Thoracic aorta (tissue), 2 donors: Measurements from ENCODE around the gene ZNF326. TPM values are rescaled to one million over a fixed set of nuclear protein-coding genes. Genes with fewer than 3 reads are reported as not detected.

Experiments
- ATAC-seq: fragments of 150-250 bp; one replicate; pipeline ENCODE4 v1.8.0; 2017; ENCODE audit warnings: low read depth; ENCODE audit not compliant: insufficient number of reproducible peaks, low FRiP score
- DNase-seq: peaks from one replicate; pipeline ENCODE4 v3.0.0-alpha.2; 2020; ENCODE audit warnings: low spot score
- H3K27ac ChIP-seq, 2 donors: fragments of 200-600 bp; sonication (generic); 1 replicate in 1 of 2; 2 replicates in 1 of 2; pipeline ENCODE4 v1.5.1; 2016; ENCODE audit warnings: mild to moderate bottlenecking in 2 of 2, moderate library complexity in 2 of 2
- H3K27me3 ChIP-seq: fragments of 200-600 bp; sonication (generic); replicated peaks from 2 replicates; pipeline ENCODE4 v1.6.0; 2016; ENCODE audit warnings: mild to moderate bottlenecking; ENCODE audit not compliant: insufficient read depth
- H3K36me3 ChIP-seq: fragments of 200-600 bp; sonication (generic); one replicate; pipeline ENCODE4 v1.5.1; 2016
- H3K4me1 ChIP-seq, 2 donors: fragments of 200-600 bp; sonication (generic); 1 replicate in 1 of 2; 2 replicates in 1 of 2; pipeline versions ENCODE4 v1.5.1 to v1.6.0; 2016; ENCODE audit warnings: low read depth in 2 of 2, mild to moderate bottlenecking in 1 of 2; ENCODE audit not compliant: control insufficient read depth in 1 of 2
- H3K4me3 ChIP-seq: fragments of 200-600 bp; sonication (generic); 2 replicates; pipeline ENCODE4 v1.5.1; 2016; ENCODE audit warnings: mild to moderate bottlenecking
- H3K9me3 ChIP-seq: fragments of 200-600 bp; sonication (generic); 2 replicates; pipeline ENCODE4 v1.5.1; 2016
- CTCF ChIP-seq: fragments of 200-600 bp; sonication (generic); IDR thresholded peaks from one replicate; pipeline ENCODE4 v1.5.1; 2019; ENCODE audit warnings: antibody characterized with exemption
- total RNA-seq, 2 donors: library from RNA; depleted of rRNA; stranded (reverse); fragments of >200 nt; gene quantifications; one replicate each; pipeline versions ENCODE4 v1.1.0 to v1.2.3, GENCODE V29; 2016

Gene ZNF326
- total RNA-seq, 2 donors from 2014 or later: 21.8 to 31.1 TPM

DNA sequence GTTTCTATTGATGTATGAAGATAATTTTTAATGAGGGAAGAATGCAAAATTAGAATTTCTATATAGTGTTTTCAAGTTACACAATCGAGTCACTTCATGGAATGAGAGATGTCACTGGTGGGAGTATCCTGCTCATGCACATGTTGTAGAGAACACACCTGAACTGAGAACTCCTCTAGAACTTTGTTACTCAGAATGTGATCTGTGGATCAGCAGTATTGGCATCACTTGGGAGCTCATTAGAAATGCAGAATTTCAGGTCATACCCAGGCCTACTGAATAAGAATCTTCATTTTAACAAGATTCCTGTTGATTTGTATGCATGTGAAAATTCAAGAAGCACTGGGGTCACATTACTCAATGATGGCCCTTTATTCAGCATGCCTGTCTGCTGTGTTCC, 28.8 kb downstream of the ZNF326 start:
- ATAC-seq: no peak
- no peak overlapping the region for H3K4me3 ChIP-seq
- H3K27ac ChIP-seq: no peak overlapping the region
- TF ChIP-seq CTCF: no peak
- H3K36me3 ChIP-seq: peaks cover 48% of the 10 kb centered on the region
- H3K9me3 ChIP-seq: no peaks in the 10 kb centered on the region
- no peak for DNase-seq
- H3K4me1 ChIP-seq: no peaks in the 10 kb centered on the region
- no peaks in the 10 kb centered on the region for H3K27me3 ChIP-seq

DNA sequence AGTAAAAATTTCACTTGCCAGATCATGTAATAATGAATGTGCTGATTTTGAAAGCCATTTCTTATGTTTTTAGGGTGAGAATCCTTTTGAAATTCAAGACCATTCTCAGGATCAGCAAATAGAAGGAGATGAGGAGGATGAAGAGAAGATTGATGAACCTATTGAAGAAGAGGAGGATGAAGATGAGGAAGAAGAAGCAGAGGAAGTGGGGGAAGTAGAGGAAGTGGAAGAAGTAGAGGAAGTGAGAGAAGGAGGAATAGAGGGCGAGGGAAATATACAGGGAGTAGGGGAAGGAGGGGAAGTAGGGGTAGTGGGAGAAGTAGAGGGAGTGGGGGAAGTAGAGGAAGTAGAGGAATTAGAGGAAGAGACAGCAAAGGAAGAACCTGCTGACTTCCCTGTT, 32.4 kb downstream of the ZNF326 start:
- no peak for TF ChIP-seq CTCF
- ATAC-seq: no peak
- no peaks in the 10 kb centered on the region for H3K9me3 ChIP-seq
- no peak overlapping the region for H3K4me3 ChIP-seq
- no peak for DNase-seq
- H3K27me3 ChIP-seq: no peaks in the 10 kb centered on the region
- no peaks in the 10 kb centered on the region for H3K4me1 ChIP-seq
- H3K27ac ChIP-seq: no peak overlapping the region
- H3K36me3 ChIP-seq: peaks cover 34% of the 10 kb centered on the region

DNA sequence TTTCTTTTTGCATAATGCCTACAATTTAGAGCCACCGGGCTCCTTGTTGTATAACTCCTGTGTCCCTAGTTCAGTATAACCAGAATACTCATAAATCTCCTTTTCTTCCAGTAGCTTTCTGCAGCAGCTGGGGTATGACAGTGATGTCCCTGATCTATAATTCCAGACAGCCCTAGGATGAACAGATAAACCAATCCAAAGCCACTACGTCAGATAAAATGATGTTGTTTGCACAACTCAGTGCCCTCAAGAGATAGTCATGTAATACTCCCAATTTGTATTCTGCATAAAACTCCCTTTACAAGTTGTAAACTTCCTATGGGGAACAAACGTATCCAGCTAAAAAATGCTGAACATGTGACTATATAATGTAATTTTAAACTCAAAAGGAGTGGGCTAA, 44.7 kb downstream of the ZNF326 start:
- DNase-seq: no peak
- Histone ChIP-seq H3K27me3 (no peaks in the 10 kb centered on the region), H3K4me3 (no peak overlapping the region), H3K9me3 (no peaks in the 10 kb centered on the region), H3K4me1 (no peaks in the 10 kb centered on the region), H3K36me3 (no peaks in the 10 kb centered on the region), H3K27ac (no peak overlapping the region)
- TF ChIP-seq CTCF: no peak
- no peak for ATAC-seq

GRCh38 chr1:90043586-90043985, 48.7 kb downstream of the ZNF326 start:
- no peak overlapping the region for H3K4me3 ChIP-seq
- ATAC-seq (no peak), DNase-seq (no peak)
- H3K27ac ChIP-seq: no peak overlapping the region
- H3K36me3 ChIP-seq: no peaks in the 10 kb centered on the region
- H3K9me3 ChIP-seq: no peaks in the 10 kb centered on the region
- H3K27me3 ChIP-seq: no peaks in the 10 kb centered on the region
- no peak for TF ChIP-seq CTCF
- H3K4me1 ChIP-seq: no peaks in the 10 kb centered on the region

DNA sequence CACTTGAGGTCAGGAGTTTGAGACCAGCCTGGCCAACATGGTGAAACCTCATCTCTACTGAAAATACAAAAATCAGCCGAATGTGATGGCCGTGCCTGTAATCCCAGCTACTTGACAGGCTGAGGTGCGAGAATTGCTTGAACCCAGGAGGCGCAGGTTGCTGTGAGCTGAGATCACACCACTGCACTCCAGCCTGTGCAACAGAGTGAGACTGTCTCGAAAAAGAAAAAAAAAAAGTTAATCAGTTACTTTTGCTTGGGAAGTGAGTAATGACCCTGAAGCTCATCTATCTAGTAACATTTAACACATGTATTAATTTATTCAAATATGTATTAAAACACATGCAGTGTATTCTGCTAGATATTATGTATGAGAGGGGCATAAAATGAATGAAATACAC, 49.4 kb downstream of the ZNF326 start:
- DNase-seq: no peak
- no peaks in the 10 kb centered on the region for H3K36me3 ChIP-seq
- no peaks in the 10 kb centered on the region for H3K9me3 ChIP-seq
- H3K4me1 ChIP-seq: no peaks in the 10 kb centered on the region
- no peak for ATAC-seq
- TF ChIP-seq CTCF: no peak
- no peak overlapping the region for H3K27ac ChIP-seq
- H3K27me3 ChIP-seq: no peaks in the 10 kb centered on the region
- no peak overlapping the region for H3K4me3 ChIP-seq
